Measurements from ENCODE around the gene PGC. TPM values are rescaled to one million over a fixed set of nuclear protein-coding genes. Genes with fewer than 3 reads are reported as not detected.

PGC gene
- total and polyA plus RNA-seq, 2 of the 8 experiments (the other 6 are each of a cell fraction or from before 2014, with no cell fraction given): 0.09 TPM; not detected in 1

GRCh38 chr6:41780551-41781365, 33.6 kb upstream of the PGC start, which contains the start of gene PRICKLE4:
Gene PRICKLE4, plus strand, starts transcription at chr6:41780782. Its CDS starts 2,692 bp downstream, at chr6:41783474.
- Histone ChIP-seq H3K79me1 (ENCODE audit: low read depth, low read length) (no peaks in the 10 kb centered on the region), H3K18ac (ENCODE audit: extremely low read depth, low read length) (peak within 1 kb of the TSS; percentile 36; the same call in 1 of the 2 replicates), H2BK5ac (ENCODE audit: low read depth, low read length) (no peak within 1 kb of the TSS), H3K23ac (ENCODE audit: insufficient read length) (no peak within 1 kb of the TSS), H2BK12ac (ENCODE audit: low read depth, low read length) (no peak within 1 kb of the TSS), H2BK15ac (ENCODE audit: low read length) (no peak within 1 kb of the TSS; the same call in 1 of the 2 replicates), H4K5ac (ENCODE audit: insufficient read length, low read depth, low read length) (no peak within 1 kb of the TSS), H4K91ac (replicated peaks; ENCODE audit: insufficient read length, low read length) (no peak within 1 kb of the TSS), H3K56ac (replicated peaks; ENCODE audit: insufficient read length, low read depth, low read length) (no peak within 1 kb of the TSS), H3K9ac (replicated peaks in 1 of 4; ENCODE audit: extremely low read depth in 1 of 4, low read depth in 3 of 4, low read length in 3 of 4) (peak within 1 kb of the TSS in 2 of 4 experiments; percentile 16 to 31; a peak in 2 of 7 replicates), H2AFZ (ENCODE audit: low read length) (peak within 1 kb of the TSS; percentile 89; the same call in 1 of the 2 replicates), H3K4me1 (replicated peaks in 1 of 4; ENCODE audit: control insufficient read depth in 3 of 4, insufficient read depth in 4 of 4, low read length in 3 of 4) (peaks cover 3 to 7% (median 7%) of the 10 kb centered on the region in 4 experiments; a peak in 4 of 7 replicates), H3K4ac (replicated peaks; ENCODE audit: insufficient read length, low read depth, low read length) (no peak within 1 kb of the TSS), H2BK20ac (ENCODE audit: low read length) (no peak within 1 kb of the TSS), H4K20me1 (replicated peaks in 1 of 2; ENCODE audit: control insufficient read depth in 1 of 2, insufficient read depth in 2 of 2, low read length in 2 of 2) (peaks cover 0 to 7% of the 10 kb centered on the region in 2 experiments), H4K8ac (ENCODE audit: extremely low read depth, insufficient read depth, low read length) (no peak within 1 kb of the TSS; the same call in 1 of the 2 replicates), H3K27ac (ENCODE audit: low read depth, low read length) (no peak within 1 kb of the TSS), H3K9me3 (ENCODE audit: insufficient read depth in 2 of 2, low read depth in 1 of 2, low read length in 1 of 2) (no peaks in the 10 kb centered on the region), H3K36me3 (ENCODE audit: control insufficient read depth in 2 of 4, insufficient read depth in 4 of 4, low read length in 3 of 4) (no peaks in the 10 kb centered on the region), H3K27me3 (replicated peaks in 1 of 4; ENCODE audit: control insufficient read depth in 3 of 4, extremely low read depth in 1 of 4, insufficient read depth in 3 of 4, low read length in 3 of 4) (peaks cover 2 to 38% (median 24%) of the 10 kb centered on the region in 4 experiments), H2AK5ac (ENCODE audit: low read depth, low read length) (no peak within 1 kb of the TSS), H3K79me2 (ENCODE audit: control insufficient read depth in 1 of 2, insufficient read depth in 2 of 2, low read length in 2 of 2) (no peaks in the 10 kb centered on the region), H3K14ac (ENCODE audit: insufficient read length) (no peak within 1 kb of the TSS), H3K4me3 (ENCODE audit: extremely low read depth in 1 of 4, insufficient read depth in 2 of 4, low read depth in 3 of 4, low read length in 4 of 4) (peak within 1 kb of the TSS; percentile 55 to 85 (median 74)), H3K4me2 (ENCODE audit: insufficient read depth in 1 of 2, low read depth in 2 of 2, low read length in 2 of 2) (peak within 1 kb of the TSS; percentile 92 to 94), H3K23me2 (ENCODE audit: low read depth, low read length) (peaks cover 9% of the 10 kb centered on the region), H2BK120ac (replicated peaks; ENCODE audit: low read depth, low read length) (no peak within 1 kb of the TSS)
- WGBS, 2 experiments (ENCODE audit: extremely low coverage in 1 of 2, insufficient coverage in 1 of 2, insufficient read length in 1 of 2, insufficient replicate concordance in 2 of 2, low coverage in 1 of 2, low lambda C conversion rate in 2 of 2, missing lambda C conversion rate in 1 of 2): 0% methylated on average over 5 of the region's 36 CpGs; no CpG with 5 or more reads in 1 of the 2 experiments
- DNase-seq (ENCODE audit: low read depth in 1 of 2, low spot score in 2 of 2) (peak in 1 of 2 experiments; percentile 76), FAIRE-seq (no peak)
- ChIA-PET CTCF (ENCODE audit: partially characterized antibody) (interaction anchor here (0.6 to 1.5 kb wide), 7 partner anchors 19 to 359 kb away, joined by 3 to 6 read pairs (median 3); no protein-coding TSS in a partner anchor), POLR2A (ENCODE audit: partially characterized antibody) (interaction anchor here (0.8 kb wide), 1 partner anchor 158 kb away, joined by 3 read pairs; no protein-coding TSS in a partner anchor)
- TF ChIP-seq SRF (IDR thresholded peaks at IDR 0.05; ENCODE audit: low read depth, low read length): no peak
- TF ChIP-seq TAF1 (IDR thresholded peaks at IDR 0.05; ENCODE audit: low read depth, low read length): 0 out of 2 replicates have a peak, but pooled peaks have one; percentile 22
- TF ChIP-seq ASH2L (IDR thresholded peaks at IDR 0.05; ENCODE audit: low read length): peak; percentile 10
- TF ChIP-seq ATF3 (IDR thresholded peaks at IDR 0.05; ENCODE audit: insufficient read depth, low read depth, low read length): no peak
- peak; percentile 95 for TF ChIP-seq KDM4A (IDR thresholded peaks at IDR 0.05; ENCODE audit: low read depth, low read length, severe bottlenecking)
- peak in 1 of 2 experiments; percentile 22; a peak in 1 of 4 replicates for TF ChIP-seq SIN3A (conservative IDR thresholded peaks at IDR 0.05 in 1 of 2, IDR thresholded peaks at IDR 0.05 in 1 of 2; ENCODE audit: low read depth in 1 of 2, low read length in 2 of 2)
- TF ChIP-seq BACH1 (IDR thresholded peaks at IDR 0.05; ENCODE audit: low read length): no peak
- no peak for TF ChIP-seq CTBP2 (IDR thresholded peaks at IDR 0.05; ENCODE audit: borderline replicate concordance, insufficient read depth, insufficient read length, low read length)
- TF ChIP-seq EGR1 (IDR thresholded peaks at IDR 0.05; ENCODE audit: borderline replicate concordance, low read depth, low read length): peak; percentile 52; the same call in 1 of the 2 replicates
- peak; percentile 41; the same call in 1 of the 2 replicates for TF ChIP-seq SUZ12 (IDR thresholded peaks at IDR 0.05; ENCODE audit: low read length)

All from H1 (cell line).